Coronary artery (tissue), 2 donors: ENCODE data around the gene FBXL7.

Source experiments
- DNase-seq: peaks from one replicate; pipeline ENCODE4 v3.0.0-alpha.2; 2017; ENCODE audit warnings: low spot score
- H3K27ac ChIP-seq, 2 donors: fragments of 200-600 bp; sonication (generic); one replicate each; pipeline ENCODE4 v1.5.1; 2016 to 2019
- H3K4me3 ChIP-seq: fragments of 200-600 bp; sonication (generic); 2 replicates; pipeline ENCODE4 v1.5.1; 2016; ENCODE audit warnings: mild to moderate bottlenecking, moderate library complexity
- TF ChIP-seq, protein P1 (sequence below): fragments of 200-600 bp; sonication (generic); IDR thresholded peaks from one replicate; pipeline ENCODE4 v1.5.1; 2019; ENCODE audit warnings: antibody characterized with exemption

Gene FBXL7

DNA sequence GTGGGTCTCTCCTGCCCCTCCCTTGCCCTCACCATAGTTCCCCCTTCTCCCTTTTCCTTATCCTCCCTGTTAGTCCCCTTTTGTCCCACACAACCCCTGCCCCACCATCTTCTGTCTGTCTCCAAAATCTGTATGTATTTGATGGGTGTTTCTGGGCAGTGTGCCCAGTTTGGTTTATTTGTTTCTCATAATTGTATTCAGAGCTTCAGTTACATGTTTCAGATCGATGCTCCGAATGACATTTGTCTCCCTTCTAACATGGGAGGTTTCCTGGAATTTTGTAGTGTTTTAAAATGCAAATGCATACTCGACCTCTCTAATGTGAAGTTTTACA is 22.2 kb downstream of the FBXL7 start:
- no peak overlapping the region for H3K4me3 ChIP-seq
- no peak for DNase-seq
- TF ChIP-seq, protein P1, sequence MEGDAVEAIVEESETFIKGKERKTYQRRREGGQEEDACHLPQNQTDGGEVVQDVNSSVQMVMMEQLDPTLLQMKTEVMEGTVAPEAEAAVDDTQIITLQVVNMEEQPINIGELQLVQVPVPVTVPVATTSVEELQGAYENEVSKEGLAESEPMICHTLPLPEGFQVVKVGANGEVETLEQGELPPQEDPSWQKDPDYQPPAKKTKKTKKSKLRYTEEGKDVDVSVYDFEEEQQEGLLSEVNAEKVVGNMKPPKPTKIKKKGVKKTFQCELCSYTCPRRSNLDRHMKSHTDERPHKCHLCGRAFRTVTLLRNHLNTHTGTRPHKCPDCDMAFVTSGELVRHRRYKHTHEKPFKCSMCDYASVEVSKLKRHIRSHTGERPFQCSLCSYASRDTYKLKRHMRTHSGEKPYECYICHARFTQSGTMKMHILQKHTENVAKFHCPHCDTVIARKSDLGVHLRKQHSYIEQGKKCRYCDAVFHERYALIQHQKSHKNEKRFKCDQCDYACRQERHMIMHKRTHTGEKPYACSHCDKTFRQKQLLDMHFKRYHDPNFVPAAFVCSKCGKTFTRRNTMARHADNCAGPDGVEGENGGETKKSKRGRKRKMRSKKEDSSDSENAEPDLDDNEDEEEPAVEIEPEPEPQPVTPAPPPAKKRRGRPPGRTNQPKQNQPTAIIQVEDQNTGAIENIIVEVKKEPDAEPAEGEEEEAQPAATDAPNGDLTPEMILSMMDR: no peak
- H3K27ac ChIP-seq: no peak overlapping the region

DNA sequence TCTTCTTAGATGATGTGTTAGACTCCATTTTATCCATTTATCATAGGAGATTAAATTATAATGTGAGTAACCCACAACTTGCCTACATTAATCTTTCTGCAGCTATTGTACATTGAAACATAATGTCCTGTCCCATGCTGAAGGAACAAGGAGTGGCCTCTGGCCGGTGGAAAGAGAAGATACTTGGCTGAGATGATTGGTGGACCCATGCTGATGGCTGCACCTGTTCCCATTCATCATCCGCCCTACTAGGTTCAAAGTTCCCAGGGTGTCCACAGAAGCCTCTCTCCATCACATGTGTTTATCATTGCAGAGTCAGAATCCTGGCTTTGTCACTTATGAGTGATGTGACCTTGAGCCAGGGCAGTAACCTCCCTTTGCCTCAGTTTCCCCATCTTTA is 24.7 kb downstream of the FBXL7 start:
- TF ChIP-seq, protein P1: no peak
- DNase-seq: no peak
- no peak overlapping the region for H3K27ac ChIP-seq
- H3K4me3 ChIP-seq: no peak overlapping the region

DNA sequence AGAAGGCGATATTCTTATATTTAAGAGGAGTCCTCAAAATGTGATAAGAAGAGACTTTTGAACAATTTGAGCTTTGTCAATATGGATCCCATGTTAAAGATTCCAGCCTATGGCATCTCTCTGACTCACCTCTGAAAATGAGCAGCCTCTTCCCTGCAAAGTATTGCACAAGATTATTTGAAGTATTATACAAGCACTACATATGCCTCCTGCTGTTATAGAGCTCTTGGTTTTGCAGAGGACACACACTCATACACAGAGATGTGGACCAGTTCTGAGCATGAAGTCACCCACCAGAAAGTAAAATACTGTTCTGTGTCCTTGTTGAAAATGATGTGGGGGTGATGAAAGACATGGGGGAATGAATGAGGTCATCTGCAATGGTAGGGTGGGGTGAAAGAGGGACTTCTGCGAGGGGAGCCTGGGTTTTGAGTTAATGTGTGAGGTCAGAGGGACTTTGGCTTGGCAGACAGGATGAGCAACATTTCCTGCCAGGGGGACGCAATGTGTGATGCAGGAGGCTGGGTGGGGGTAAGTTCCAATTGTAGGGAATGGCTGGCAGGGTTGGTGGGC is 25.8 kb downstream of the FBXL7 start:
- H3K27ac ChIP-seq: no peak overlapping the region
- no peak for DNase-seq
- no peak overlapping the region for H3K4me3 ChIP-seq
- TF ChIP-seq, protein P1: no peak

GRCh38 chr5:15526413-15526812 is 26.4 kb downstream of the FBXL7 start:
- no peak overlapping the region for H3K4me3 ChIP-seq
- H3K27ac ChIP-seq: no peak overlapping the region
- TF ChIP-seq, protein P1: no peak
- DNase-seq: no peak

GRCh38 chr5:15528476-15528875 is 28.5 kb downstream of the FBXL7 start:
- no peak overlapping the region for H3K4me3 ChIP-seq
- TF ChIP-seq, protein P1: no peak
- no peak overlapping the region for H3K27ac ChIP-seq
- DNase-seq: no peak

DNA sequence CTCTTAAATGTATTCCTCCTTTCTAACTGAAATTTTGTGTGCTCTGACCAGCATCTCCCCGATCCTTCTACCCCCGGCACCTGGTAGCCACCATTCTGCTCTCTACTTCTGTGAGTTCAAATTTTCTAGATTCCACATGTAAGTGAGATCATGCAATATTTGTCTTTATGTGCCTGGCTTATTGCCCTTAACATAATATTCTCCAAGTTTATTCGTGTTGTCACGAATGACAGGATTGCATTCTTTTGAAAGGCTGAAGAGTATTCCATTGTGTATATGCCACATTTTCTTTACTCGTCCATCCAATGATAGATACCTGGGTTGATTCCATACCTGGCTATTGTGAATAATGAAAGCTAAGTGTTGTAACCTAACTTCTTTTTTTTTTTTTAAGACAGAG is 29.0 kb downstream of the FBXL7 start:
- H3K27ac ChIP-seq: no peak overlapping the region
- no peak overlapping the region for H3K4me3 ChIP-seq
- TF ChIP-seq, protein P1: no peak
- no peak for DNase-seq

- TF ChIP-seq, protein P1: no peak
- DNase-seq: no peak
- H3K27ac ChIP-seq: no peak overlapping the region
- no peak overlapping the region for H3K4me3 ChIP-seq
These were observed 29.8 kb downstream of the FBXL7 start for GRCh38 chr5:15529821-15530220.
